ENCODE data around the gene PLPPR3. TPM values are rescaled to one million over a fixed set of nuclear protein-coding genes. Genes with fewer than 3 reads are reported as not detected.

The PLPPR3 gene
- polyA plus RNA-seq, 3 donors from 2014 or later = not detected

GRCh38 chr19:798415-799075, 23.2 kb downstream of the PLPPR3 start:
- peaks cover 0 to 4% (median 0%) of the 10 kb centered on the region in 3 donors for H3K36me3 Mint-ChIP-seq
- H3K4me3 Mint-ChIP-seq = peak overlapping the region; percentile 88 to 92 (median 89)
- H3K27ac Mint-ChIP-seq = peak overlapping the region; percentile 79 to 93 (median 90)
- peaks cover 17 to 29% (median 29%) of the 10 kb centered on the region in 3 donors for H3K27me3 Mint-ChIP-seq (ENCODE audit: low read depth in 3 of 3)
- no peaks in the 10 kb centered on the region for H3K9me3 Mint-ChIP-seq
- H3K4me1 Mint-ChIP-seq = peaks cover 46 to 54% of the 10 kb centered on the region in 2 donors
- DNase-seq = no peak

- H3K4me1 Mint-ChIP-seq = peaks cover 43 to 47% of the 10 kb centered on the region in 2 donors
- H3K36me3 Mint-ChIP-seq = peaks cover 0 to 3% (median 0%) of the 10 kb centered on the region in 3 donors
- H3K9me3 Mint-ChIP-seq = no peaks in the 10 kb centered on the region
- peaks cover 15 to 28% (median 27%) of the 10 kb centered on the region in 3 donors for H3K27me3 Mint-ChIP-seq (ENCODE audit: low read depth in 3 of 3)
- peak; percentile 87 to 92 (median 91) for DNase-seq
- H3K4me3 Mint-ChIP-seq = peak overlapping the region; percentile 90 to 95 (median 92)
- H3K27ac Mint-ChIP-seq = peak overlapping the region; percentile 79 to 93 (median 84)
Observed at GRCh38 chr19:797528-798414, 24.0 kb downstream of the PLPPR3 start.

GRCh38 chr19:796692-797527, 24.8 kb downstream of the PLPPR3 start, which contains the start of gene PTBP1:
PTBP1 (plus strand) TSS chr19:797452; CDS start chr19:797498, 46 bp downstream.
- Mint-ChIP-seq H3K4me3 (peak within 1 kb of the TSS; percentile 91 to 97 (median 95)), H3K36me3 (peaks cover 0 to 3% (median 0%) of the 10 kb centered on the region in 3 donors), H3K9me3 (no peaks in the 10 kb centered on the region), H3K27me3 (ENCODE audit: low read depth in 3 of 3) (peaks cover 10 to 26% (median 25%) of the 10 kb centered on the region in 3 donors), H3K4me1 (peaks cover 34 to 39% of the 10 kb centered on the region in 2 donors), H3K27ac (peak within 1 kb of the TSS; percentile 79 to 93 (median 90))
- peak; percentile 100 for DNase-seq

- H3K36me3 Mint-ChIP-seq = peaks cover 0 to 3% (median 0%) of the 10 kb centered on the region in 3 donors
- H3K27ac Mint-ChIP-seq = no peak overlapping the region
- no peaks in the 10 kb centered on the region for H3K9me3 Mint-ChIP-seq
- H3K27me3 Mint-ChIP-seq (ENCODE audit: low read depth in 3 of 3) = peaks cover 10 to 23% (median 22%) of the 10 kb centered on the region in 3 donors
- H3K4me1 Mint-ChIP-seq = peaks cover 26 to 29% of the 10 kb centered on the region in 2 donors
- no peak for DNase-seq
- H3K4me3 Mint-ChIP-seq = peak overlapping the region in 1 of 5 donors; percentile 17
Observed at GRCh38 chr19:795691-796581, 25.8 kb downstream of the PLPPR3 start.

- Mint-ChIP-seq H3K4me3 (no peak overlapping the region), H3K27ac (no peak overlapping the region), H3K4me1 (peaks cover 20 to 22% of the 10 kb centered on the region in 2 donors), H3K36me3 (no peaks in the 10 kb centered on the region), H3K27me3 (ENCODE audit: low read depth in 3 of 3) (peaks cover 10 to 23% (median 17%) of the 10 kb centered on the region in 3 donors), H3K9me3 (no peaks in the 10 kb centered on the region)
- no peak for DNase-seq
Observed at GRCh38 chr19:795073-795611, 26.6 kb downstream of the PLPPR3 start.

GRCh38 chr19:793806-794205, 27.9 kb downstream of the PLPPR3 start:
- no peaks in the 10 kb centered on the region for H3K9me3 Mint-ChIP-seq
- H3K4me3 Mint-ChIP-seq = peak overlapping the region in 1 of 5 donors; percentile 29
- DNase-seq = no peak
- peaks cover 7 to 9% of the 10 kb centered on the region in 2 donors for H3K4me1 Mint-ChIP-seq
- H3K36me3 Mint-ChIP-seq = no peaks in the 10 kb centered on the region
- peaks cover 5 to 17% (median 14%) of the 10 kb centered on the region in 3 donors for H3K27me3 Mint-ChIP-seq (ENCODE audit: low read depth in 3 of 3)
- H3K27ac Mint-ChIP-seq = no peak overlapping the region

GRCh38 chr19:792306-792885, 29.4 kb downstream of the PLPPR3 start:
- H3K27me3 Mint-ChIP-seq (ENCODE audit: low read depth in 3 of 3) = peaks cover 3 to 12% (median 9%) of the 10 kb centered on the region in 3 donors
- no peaks in the 10 kb centered on the region for H3K9me3 Mint-ChIP-seq
- no peak for DNase-seq
- H3K4me1 Mint-ChIP-seq = peaks cover 4 to 6% of the 10 kb centered on the region in 2 donors
- no peaks in the 10 kb centered on the region for H3K36me3 Mint-ChIP-seq
- H3K27ac Mint-ChIP-seq = no peak overlapping the region
- H3K4me3 Mint-ChIP-seq = no peak overlapping the region

- H3K4me1 Mint-ChIP-seq = peaks cover 2 to 3% of the 10 kb centered on the region in 2 donors
- peaks cover 0 to 6% (median 6%) of the 10 kb centered on the region in 3 donors for H3K27me3 Mint-ChIP-seq (ENCODE audit: low read depth in 3 of 3)
- no peak overlapping the region for H3K4me3 Mint-ChIP-seq
- no peak overlapping the region for H3K27ac Mint-ChIP-seq
- H3K9me3 Mint-ChIP-seq = no peaks in the 10 kb centered on the region
- H3K36me3 Mint-ChIP-seq = no peaks in the 10 kb centered on the region
- no peak for DNase-seq
Observed at GRCh38 chr19:791567-792305, 30.0 kb downstream of the PLPPR3 start.

GRCh38 chr19:791007-791566, 30.7 kb downstream of the PLPPR3 start:
- Mint-ChIP-seq H3K4me3 (no peak overlapping the region), H3K36me3 (no peaks in the 10 kb centered on the region), H3K9me3 (no peaks in the 10 kb centered on the region), H3K27me3 (ENCODE audit: low read depth in 3 of 3) (peaks cover 0 to 4% (median 4%) of the 10 kb centered on the region in 3 donors), H3K27ac (no peak overlapping the region), H3K4me1 (no peaks in the 10 kb centered on the region)
- no peak for DNase-seq

GRCh38 chr19:789701-790060, 32.1 kb downstream of the PLPPR3 start:
- Mint-ChIP-seq H3K36me3 (no peaks in the 10 kb centered on the region), H3K27me3 (ENCODE audit: low read depth in 3 of 3) (peaks cover 0 to 7% (median 3%) of the 10 kb centered on the region in 3 donors), H3K27ac (no peak overlapping the region), H3K4me1 (no peaks in the 10 kb centered on the region), H3K4me3 (no peak overlapping the region), H3K9me3 (no peaks in the 10 kb centered on the region)
- no peak for DNase-seq

- Mint-ChIP-seq H3K4me3 (no peak overlapping the region), H3K27ac (no peak overlapping the region), H3K4me1 (no peaks in the 10 kb centered on the region), H3K27me3 (ENCODE audit: low read depth in 3 of 3) (peaks cover 0 to 7% (median 3%) of the 10 kb centered on the region in 3 donors), H3K9me3 (no peaks in the 10 kb centered on the region), H3K36me3 (no peaks in the 10 kb centered on the region)
- no peak for DNase-seq
Observed at GRCh38 chr19:788983-789700, 32.6 kb downstream of the PLPPR3 start.
